ENCODE data around the gene CATSPER3. TPM values are rescaled to one million over a fixed set of nuclear protein-coding genes. Genes with fewer than 3 reads are reported as not detected.

The CATSPER3 gene
- total RNA-seq, 1 donor = 0.36 TPM

GRCh38 chr5:134939500-134939899 lies 28.2 kb upstream of the CATSPER3 start:
- Histone ChIP-seq H3K79me2 (ENCODE audit: insufficient read depth, low read length) (no peaks in the 10 kb centered on the region), H3K4me1 (ENCODE audit: insufficient read depth, low read length) (no peaks in the 10 kb centered on the region), H3K36me3 (ENCODE audit: insufficient read depth, low read length) (no peaks in the 10 kb centered on the region), H3K4me3 (ENCODE audit: insufficient read depth, low read length) (no peak overlapping the region), H3K4me2 (ENCODE audit: insufficient read depth, low read length) (no peak overlapping the region), H3K27me3 (ENCODE audit: insufficient read depth, low read length) (no peaks in the 10 kb centered on the region), H2AFZ (ENCODE audit: low read length) (no peak overlapping the region), H4K20me1 (ENCODE audit: insufficient read depth, low read length) (no peaks in the 10 kb centered on the region), H3K9me3 (ENCODE audit: low read depth, low read length) (no peaks in the 10 kb centered on the region), H3K27ac (ENCODE audit: low read depth, low read length) (no peak overlapping the region)
- no peak for DNase-seq (ENCODE audit: insufficient read length, low spot score, missing footprints)
- TF ChIP-seq CTCF (IDR thresholded peaks at IDR 0.05; ENCODE audit: extremely low read depth, low read depth, low read length) = no peak

GRCh38 chr5:134943547-134943946 lies 24.2 kb upstream of the CATSPER3 start:
- H3K4me1 ChIP-seq (ENCODE audit: insufficient read depth, low read length) = no peaks in the 10 kb centered on the region
- H3K79me2 ChIP-seq (ENCODE audit: insufficient read depth, low read length) = no peaks in the 10 kb centered on the region
- H4K20me1 ChIP-seq (ENCODE audit: insufficient read depth, low read length) = no peaks in the 10 kb centered on the region
- H2AFZ ChIP-seq (ENCODE audit: low read length) = no peak overlapping the region
- H3K27ac ChIP-seq (ENCODE audit: low read depth, low read length) = no peak overlapping the region
- no peak for TF ChIP-seq CTCF (IDR thresholded peaks at IDR 0.05; ENCODE audit: extremely low read depth, low read depth, low read length)
- H3K4me2 ChIP-seq (ENCODE audit: insufficient read depth, low read length) = no peak overlapping the region
- no peaks in the 10 kb centered on the region for H3K9me3 ChIP-seq (ENCODE audit: low read depth, low read length)
- no peaks in the 10 kb centered on the region for H3K36me3 ChIP-seq (ENCODE audit: insufficient read depth, low read length)
- H3K4me3 ChIP-seq (ENCODE audit: insufficient read depth, low read length) = no peak overlapping the region
- H3K27me3 ChIP-seq (ENCODE audit: insufficient read depth, low read length) = no peaks in the 10 kb centered on the region
- no peak for DNase-seq (ENCODE audit: insufficient read length, low spot score, missing footprints)

- no peak overlapping the region for H3K4me2 ChIP-seq (ENCODE audit: insufficient read depth, low read length)
- no peak overlapping the region for H3K4me3 ChIP-seq (ENCODE audit: insufficient read depth, low read length)
- H2AFZ ChIP-seq (ENCODE audit: low read length) = no peak overlapping the region
- H3K9me3 ChIP-seq (ENCODE audit: low read depth, low read length) = no peaks in the 10 kb centered on the region
- no peak for DNase-seq (ENCODE audit: insufficient read length, low spot score, missing footprints)
- TF ChIP-seq CTCF (IDR thresholded peaks at IDR 0.05; ENCODE audit: extremely low read depth, low read depth, low read length) = no peak
- H3K4me1 ChIP-seq (ENCODE audit: insufficient read depth, low read length) = peaks cover 7% of the 10 kb centered on the region
- no peaks in the 10 kb centered on the region for H3K27me3 ChIP-seq (ENCODE audit: insufficient read depth, low read length)
- no peak overlapping the region for H3K27ac ChIP-seq (ENCODE audit: low read depth, low read length)
- no peaks in the 10 kb centered on the region for H3K36me3 ChIP-seq (ENCODE audit: insufficient read depth, low read length)
- peaks cover 2% of the 10 kb centered on the region for H4K20me1 ChIP-seq (ENCODE audit: insufficient read depth, low read length)
- H3K79me2 ChIP-seq (ENCODE audit: insufficient read depth, low read length) = no peaks in the 10 kb centered on the region
Observed at GRCh38 chr5:134944630-134945029, 23.1 kb upstream of the CATSPER3 start.

- no peak for TF ChIP-seq CTCF (IDR thresholded peaks at IDR 0.05; ENCODE audit: extremely low read depth, low read depth, low read length)
- Histone ChIP-seq H3K27ac (ENCODE audit: low read depth, low read length) (no peak overlapping the region), H2AFZ (ENCODE audit: low read length) (no peak overlapping the region), H3K4me1 (ENCODE audit: insufficient read depth, low read length) (peaks cover 7% of the 10 kb centered on the region), H3K27me3 (ENCODE audit: insufficient read depth, low read length) (no peaks in the 10 kb centered on the region), H3K4me2 (ENCODE audit: insufficient read depth, low read length) (no peak overlapping the region), H3K4me3 (ENCODE audit: insufficient read depth, low read length) (no peak overlapping the region), H3K79me2 (ENCODE audit: insufficient read depth, low read length) (no peaks in the 10 kb centered on the region), H3K9me3 (ENCODE audit: low read depth, low read length) (no peaks in the 10 kb centered on the region), H3K36me3 (ENCODE audit: insufficient read depth, low read length) (no peaks in the 10 kb centered on the region), H4K20me1 (ENCODE audit: insufficient read depth, low read length) (peaks cover 4% of the 10 kb centered on the region)
- no peak for DNase-seq (ENCODE audit: insufficient read length, low spot score, missing footprints)
Observed at GRCh38 chr5:134945041-134945440, 22.7 kb upstream of the CATSPER3 start.
